Occipital lobe (tissue), 2 donors: ENCODE measurements around the gene FFAR3. TPM values are rescaled to one million over a fixed set of nuclear protein-coding genes. Genes with fewer than 3 reads are reported as not detected.

Experiments
- DNase-seq: peaks from one replicate; lab custom pipeline; 2025; lab: John Stamatoyannopoulos, UW
- total RNA-seq: library from RNA; depleted of rRNA; stranded (reverse); fragments of >200 nt; gene quantifications from one replicate; pipeline ENCODE4 v1.2.3, GENCODE V29; 2014

Gene FFAR3
- not detected for total RNA-seq

- DNase-seq, result no peak
Observed at GRCh38 chr19:35357867-35358573, at the start of gene FFAR3. Gene FFAR3 (plus strand): TSS chr19:35358460. CDS start chr19:35358891, 431 bp downstream.

GRCh38 chr19:35308910-35309309 lies 49.4 kb upstream of the FFAR3 start:
- no peak for DNase-seq

GRCh38 chr19:35309481-35310279 lies 48.6 kb upstream of the FFAR3 start:
- no peak for DNase-seq

- no peak for DNase-seq
Observed at GRCh38 chr19:35310331-35310730, 47.9 kb upstream of the FFAR3 start.

GRCh38 chr19:35310811-35311465 lies 47.3 kb upstream of the FFAR3 start:
- DNase-seq, result no peak

- no peak for DNase-seq
Observed at GRCh38 chr19:35311901-35312665, 46.2 kb upstream of the FFAR3 start.

GRCh38 chr19:35313587-35313986 lies 44.7 kb upstream of the FFAR3 start:
- DNase-seq, result no peak

- no peak for DNase-seq
Observed at GRCh38 chr19:35314031-35314430, 44.2 kb upstream of the FFAR3 start.

GRCh38 chr19:35314858-35315470 lies 43.3 kb upstream of the FFAR3 start:
- DNase-seq, result no peak

GRCh38 chr19:35315883-35316282 lies 42.4 kb upstream of the FFAR3 start:
- no peak for DNase-seq

GRCh38 chr19:35316560-35316959 lies 41.7 kb upstream of the FFAR3 start:
- DNase-seq, result no peak

GRCh38 chr19:35317464-35318043 lies 40.7 kb upstream of the FFAR3 start:
- DNase-seq, result no peak

GRCh38 chr19:35318679-35319448 lies 39.4 kb upstream of the FFAR3 start:
- DNase-seq, result peak; percentile 69

- no peak for DNase-seq
Observed at GRCh38 chr19:35320065-35320713, 38.1 kb upstream of the FFAR3 start.

GRCh38 chr19:35321291-35321690 lies 37.0 kb upstream of the FFAR3 start:
- no peak for DNase-seq

GRCh38 chr19:35322014-35322413 lies 36.2 kb upstream of the FFAR3 start:
- no peak for DNase-seq

GRCh38 chr19:35327642-35328041 lies 30.6 kb upstream of the FFAR3 start:
- no peak for DNase-seq

- DNase-seq, result no peak
Observed at GRCh38 chr19:35328851-35329285, 29.4 kb upstream of the FFAR3 start, which contains the start of gene CD22. Gene CD22 (plus strand): TSS chr19:35329187. CDS start chr19:35332041, 2,854 bp downstream.

- DNase-seq, result no peak
Observed at GRCh38 chr19:35329323-35329722, 28.9 kb upstream of the FFAR3 start.
